Measurements from ENCODE around the gene FOXP4. TPM values are rescaled to one million over a fixed set of nuclear protein-coding genes. Genes with fewer than 3 reads are reported as not detected.
A peak's percentile ranks its signal among the peaks of the same experiment; 100 is the strongest.

FOXP4 gene
- total and polyA plus RNA-seq, 2 donors (not counting 1 experiment from before 2014, with no cell fraction given), result 0.81 to 1.8 TPM

GRCh38 chr6:41634657-41635056 is 88.5 kb downstream of the FOXP4 start:
- H3K79me2 ChIP-seq (ENCODE audit: control insufficient read depth, insufficient read depth, low read length), result no peaks in the 10 kb centered on the region
- H3K36me3 ChIP-seq (ENCODE audit: control insufficient read depth, insufficient read depth, low read length), result no peaks in the 10 kb centered on the region
- H3K9me3 ChIP-seq (ENCODE audit: control insufficient read depth, insufficient read depth, low read depth, low read length), result no peaks in the 10 kb centered on the region
- H3K27ac ChIP-seq (ENCODE audit: insufficient read depth, low read length), result no peak overlapping the region
- peak in 1 of 2 donors; percentile 78 for DNase-seq (ENCODE audit: low read depth in 2 of 2)
- no peak for TF ChIP-seq EZH2 (IDR thresholded peaks at IDR 0.05; ENCODE audit: low read length, missing control alignments)
- no peak for TF ChIP-seq CTCF (conservative IDR thresholded peaks at IDR 0.05 in 1 of 2, IDR thresholded peaks at IDR 0.05 in 1 of 2; ENCODE audit: low read depth in 1 of 2, low read length in 2 of 2)
- H2AFZ ChIP-seq (ENCODE audit: low read length), result no peak overlapping the region
- peaks cover 29% of the 10 kb centered on the region for H3K27me3 ChIP-seq (ENCODE audit: control insufficient read depth, insufficient read depth, low read length)
- H4K20me1 ChIP-seq (ENCODE audit: control insufficient read depth, extremely low read depth, insufficient read depth, low read length), result no peaks in the 10 kb centered on the region
- H3K4me1 ChIP-seq (ENCODE audit: control insufficient read depth, extremely low read depth, insufficient read depth, low read length), result no peaks in the 10 kb centered on the region
- no peak overlapping the region for H3K4me3 ChIP-seq (replicated peaks in 1 of 4; ENCODE audit: control extremely low read depth in 1 of 4, insufficient read depth in 1 of 4, low read depth in 3 of 4, low read length in 4 of 4)
- H3K4me2 ChIP-seq (ENCODE audit: extremely low read depth, insufficient read depth, low read length), result no peak overlapping the region
- no peak overlapping the region for H3K9ac ChIP-seq (ENCODE audit: insufficient read depth, low read length)

- Histone ChIP-seq H2AFZ (ENCODE audit: low read length) (no peak overlapping the region), H3K27me3 (ENCODE audit: control insufficient read depth, insufficient read depth, low read length) (peaks cover 35% of the 10 kb centered on the region), H3K36me3 (ENCODE audit: control insufficient read depth, insufficient read depth, low read length) (no peaks in the 10 kb centered on the region), H3K4me3 (replicated peaks in 1 of 4; ENCODE audit: control extremely low read depth in 1 of 4, insufficient read depth in 1 of 4, low read depth in 3 of 4, low read length in 4 of 4) (no peak overlapping the region), H4K20me1 (ENCODE audit: control insufficient read depth, extremely low read depth, insufficient read depth, low read length) (no peaks in the 10 kb centered on the region), H3K4me1 (ENCODE audit: control insufficient read depth, extremely low read depth, insufficient read depth, low read length) (no peaks in the 10 kb centered on the region), H3K79me2 (ENCODE audit: control insufficient read depth, insufficient read depth, low read length) (no peaks in the 10 kb centered on the region), H3K9me3 (ENCODE audit: control insufficient read depth, insufficient read depth, low read depth, low read length) (no peaks in the 10 kb centered on the region), H3K27ac (ENCODE audit: insufficient read depth, low read length) (no peak overlapping the region), H3K9ac (ENCODE audit: insufficient read depth, low read length) (no peak overlapping the region), H3K4me2 (ENCODE audit: extremely low read depth, insufficient read depth, low read length) (no peak overlapping the region)
- TF ChIP-seq EZH2 (IDR thresholded peaks at IDR 0.05; ENCODE audit: low read length, missing control alignments), result no peak
- no peak for TF ChIP-seq CTCF (conservative IDR thresholded peaks at IDR 0.05 in 1 of 2, IDR thresholded peaks at IDR 0.05 in 1 of 2; ENCODE audit: low read depth in 1 of 2, low read length in 2 of 2)
- DNase-seq (ENCODE audit: low read depth in 2 of 2), result no peak
These were observed 89.2 kb downstream of the FOXP4 start for GRCh38 chr6:41635365-41635764.

- H3K4me2 ChIP-seq (ENCODE audit: extremely low read depth, insufficient read depth, low read length), result no peak overlapping the region
- TF ChIP-seq EZH2 (IDR thresholded peaks at IDR 0.05; ENCODE audit: low read length, missing control alignments), result no peak
- no peak for TF ChIP-seq CTCF (conservative IDR thresholded peaks at IDR 0.05 in 1 of 2, IDR thresholded peaks at IDR 0.05 in 1 of 2; ENCODE audit: low read depth in 1 of 2, low read length in 2 of 2)
- H3K9ac ChIP-seq (ENCODE audit: insufficient read depth, low read length), result no peak overlapping the region
These were observed 90.6 kb downstream of the FOXP4 start for GRCh38 chr6:41636833-41637193.

More at GRCh38 chr6:41636833-41637193, 90.6 kb downstream of the FOXP4 start:
- no peaks in the 10 kb centered on the region for H3K79me2 ChIP-seq (ENCODE audit: control insufficient read depth, insufficient read depth, low read length)
- no peak overlapping the region for H3K4me3 ChIP-seq (replicated peaks in 1 of 4; ENCODE audit: control extremely low read depth in 1 of 4, insufficient read depth in 1 of 4, low read depth in 3 of 4, low read length in 4 of 4)
- H3K27ac ChIP-seq (ENCODE audit: insufficient read depth, low read length), result no peak overlapping the region
- H4K20me1 ChIP-seq (ENCODE audit: control insufficient read depth, extremely low read depth, insufficient read depth, low read length), result no peaks in the 10 kb centered on the region
- DNase-seq (ENCODE audit: low read depth in 2 of 2), result peak in 1 of 2 donors; percentile 51
- H3K4me1 ChIP-seq (ENCODE audit: control insufficient read depth, extremely low read depth, insufficient read depth, low read length), result no peaks in the 10 kb centered on the region
- H3K27me3 ChIP-seq (ENCODE audit: control insufficient read depth, insufficient read depth, low read length), result peaks cover 48% of the 10 kb centered on the region
- H2AFZ ChIP-seq (ENCODE audit: low read length), result no peak overlapping the region
- no peaks in the 10 kb centered on the region for H3K36me3 ChIP-seq (ENCODE audit: control insufficient read depth, insufficient read depth, low read length)
- H3K9me3 ChIP-seq (ENCODE audit: control insufficient read depth, insufficient read depth, low read depth, low read length), result no peaks in the 10 kb centered on the region

Data from fibroblast of lung (primary cell).